Endodermal cell (in vitro differentiated cells): ENCODE measurements around the gene ASPG. TPM values are rescaled to one million over a fixed set of nuclear protein-coding genes. Genes with fewer than 3 reads are reported as not detected.

ENCODE experiments used
- DNase-seq: peaks from one replicate; pipeline ENCODE4 v3.0.0-alpha.2; 2017
- H3K27ac ChIP-seq: 2 replicates; pipeline ENCODE4 v1.5.1; 2013; ENCODE audit warnings: mild to moderate bottlenecking, low read depth, low read length, moderate library complexity
- H3K27me3 ChIP-seq: 2 replicates; pipeline ENCODE4 v1.6.1; 2013; ENCODE audit warnings: mild to moderate bottlenecking, low read length, moderate library complexity; ENCODE audit not compliant: insufficient read depth, control insufficient read depth, poor library complexity, severe bottlenecking
- H3K36me3 ChIP-seq: 2 replicates; pipeline ENCODE4 v1.7.0; 2013; ENCODE audit warnings: mild to moderate bottlenecking, low read length, moderate library complexity; ENCODE audit not compliant: control insufficient read depth, insufficient read depth
- H3K4me1 ChIP-seq: one replicate; pipeline ENCODE4 v1.7.0; 2013; ENCODE audit warnings: low read length; ENCODE audit not compliant: control insufficient read depth, insufficient read depth
- H3K4me3 ChIP-seq: 2 replicates; pipeline ENCODE4 v1.5.1; 2013; ENCODE audit warnings: mild to moderate bottlenecking, low read length, moderate library complexity
- H3K9ac ChIP-seq: 2 replicates; pipeline ENCODE4 v1.6.1; 2013; ENCODE audit warnings: mild to moderate bottlenecking, low read length, moderate library complexity; ENCODE audit not compliant: poor library complexity, severe bottlenecking; ENCODE audit errors: extremely low read depth
- H3K9me3 ChIP-seq: 2 replicates; pipeline ENCODE4 v1.6.1; 2013; ENCODE audit warnings: mild to moderate bottlenecking, low read length, moderate library complexity; ENCODE audit not compliant: control insufficient read depth
- H3K27ac Mint-ChIP-seq: 2 replicates; pipeline ENCODE4 v1.8.0; 2020; ENCODE audit warnings: mixed read lengths
- H3K27me3 Mint-ChIP-seq: 2 replicates; pipeline ENCODE4 v1.8.0; 2021; ENCODE audit warnings: mild to moderate bottlenecking, mixed read lengths; ENCODE audit not compliant: insufficient read depth
- H3K36me3 Mint-ChIP-seq: 2 replicates; pipeline ENCODE4 v1.8.0; 2020; ENCODE audit warnings: low read depth, mixed read lengths
- H3K4me1 Mint-ChIP-seq: 2 replicates; pipeline ENCODE4 v1.8.0; 2020; ENCODE audit warnings: mixed read lengths
- H3K4me3 Mint-ChIP-seq: 2 replicates; pipeline ENCODE4 v1.8.0; 2020; ENCODE audit warnings: mild to moderate bottlenecking, moderate library complexity, mixed read lengths
- H3K9me3 Mint-ChIP-seq: 2 replicates; pipeline ENCODE4 v1.8.0; 2020; ENCODE audit warnings: mild to moderate bottlenecking, mixed read lengths
- CTCF ChIP-seq: fragments of 200-600 bp; sonication (generic); conservative IDR thresholded peaks from 2 replicates; pipeline ENCODE4 v1.5.0; 2021; ENCODE audit warnings: antibody characterized with exemption, mild to moderate bottlenecking
- WGBS, 2 experiments: methylation state at CpG; one replicate each; pipeline versions ENCODE4 v1.1.5 to v1.1.7; 2013; ENCODE audit warnings: missing lambda C conversion rate in 2 of 2, mixed read lengths in 1 of 2; ENCODE audit not compliant: insufficient coverage in 1 of 2, insufficient read length in 1 of 2; 5-methylcytosine and 5-hydroxymethylcytosine counted together
- total RNA-seq, 2 donors: library from RNA; stranded (reverse); fragmentation: NEBNext Ultra II Directional in 1 of 2; extraction: Animal tissue kit (Norgen Biotek cat#: 25700) in 1 of 2; gene quantifications; 2 replicates in 1 of 2; 3 replicates in 1 of 2; pipeline ENCODE4 v1.2.1, GENCODE V29; 2021

Gene ASPG
- total RNA-seq, 2 donors from 2014 or later, result 0.71 to 1.4 TPM

- no peak overlapping the region for H3K27ac Mint-ChIP-seq
- peaks cover 11% of the 10 kb centered on the region for H3K27me3 Mint-ChIP-seq
- no peak for TF ChIP-seq CTCF
- no peak overlapping the region for H3K4me3 Mint-ChIP-seq
- H3K9me3 Mint-ChIP-seq, result peaks cover 44% of the 10 kb centered on the region
- Histone ChIP-seq H3K27ac (no peak overlapping the region), H3K36me3 (no peaks in the 10 kb centered on the region), H3K4me3 (no peak overlapping the region), H3K27me3 (peaks cover 6% of the 10 kb centered on the region), H3K4me1 (no peaks in the 10 kb centered on the region), H3K9me3 (peaks cover 4% of the 10 kb centered on the region), H3K9ac (no peak overlapping the region)
- no peaks in the 10 kb centered on the region for H3K36me3 Mint-ChIP-seq
- 93% methylated on average over 2 of the region's 2 CpGs; no CpG with 5 or more reads in 1 of the 2 experiments for WGBS, 2 experiments
- DNase-seq, result no peak
- H3K4me1 Mint-ChIP-seq, result no peaks in the 10 kb centered on the region
Measured at GRCh38 chr14:104126753-104127152, 41.3 kb downstream of the ASPG start.

- WGBS, 2 experiments, result 100% methylated on average over 1 of the region's 1 CpG; no CpG with 5 or more reads in 1 of the 2 experiments
- Histone ChIP-seq H3K36me3 (no peaks in the 10 kb centered on the region), H3K9ac (no peak overlapping the region), H3K4me1 (no peaks in the 10 kb centered on the region), H3K4me3 (no peak overlapping the region), H3K9me3 (peaks cover 4% of the 10 kb centered on the region), H3K27ac (no peak overlapping the region), H3K27me3 (peaks cover 20% of the 10 kb centered on the region)
- no peak for TF ChIP-seq CTCF
- H3K4me3 Mint-ChIP-seq, result no peak overlapping the region
- no peak overlapping the region for H3K27ac Mint-ChIP-seq
- no peak for DNase-seq
- H3K36me3 Mint-ChIP-seq, result no peaks in the 10 kb centered on the region
- peaks cover 36% of the 10 kb centered on the region for H3K9me3 Mint-ChIP-seq
- H3K27me3 Mint-ChIP-seq, result peaks cover 28% of the 10 kb centered on the region
- H3K4me1 Mint-ChIP-seq, result no peaks in the 10 kb centered on the region
Measured at GRCh38 chr14:104128981-104129380, 43.5 kb downstream of the ASPG start.

GRCh38 chr14:104129556-104129955 lies 44.1 kb downstream of the ASPG start:
- WGBS, 2 experiments, result 100% methylated on average over 1 of the region's 1 CpG
- Mint-ChIP-seq H3K27ac (no peak overlapping the region), H3K36me3 (no peaks in the 10 kb centered on the region), H3K4me3 (no peak overlapping the region), H3K4me1 (no peaks in the 10 kb centered on the region), H3K9me3 (peaks cover 34% of the 10 kb centered on the region), H3K27me3 (peaks cover 33% of the 10 kb centered on the region)
- no peak overlapping the region for H3K9ac ChIP-seq
- H3K4me3 ChIP-seq, result no peak overlapping the region
- no peak for TF ChIP-seq CTCF
- H3K27me3 ChIP-seq, result peaks cover 25% of the 10 kb centered on the region
- H3K4me1 ChIP-seq, result no peaks in the 10 kb centered on the region
- DNase-seq, result no peak
- H3K27ac ChIP-seq, result no peak overlapping the region
- no peaks in the 10 kb centered on the region for H3K36me3 ChIP-seq
- peaks cover 4% of the 10 kb centered on the region for H3K9me3 ChIP-seq
